ENCODE results near the gene STOML1.
A peak's percentile ranks its signal among the peaks of the same experiment; 100 is the strongest.
"Not testable (repeated sequence)": the region's sequence is repeated elsewhere in the genome, so short reads cannot be mapped to it uniquely, and the experiment has no call there.

Gene STOML1

DNA sequence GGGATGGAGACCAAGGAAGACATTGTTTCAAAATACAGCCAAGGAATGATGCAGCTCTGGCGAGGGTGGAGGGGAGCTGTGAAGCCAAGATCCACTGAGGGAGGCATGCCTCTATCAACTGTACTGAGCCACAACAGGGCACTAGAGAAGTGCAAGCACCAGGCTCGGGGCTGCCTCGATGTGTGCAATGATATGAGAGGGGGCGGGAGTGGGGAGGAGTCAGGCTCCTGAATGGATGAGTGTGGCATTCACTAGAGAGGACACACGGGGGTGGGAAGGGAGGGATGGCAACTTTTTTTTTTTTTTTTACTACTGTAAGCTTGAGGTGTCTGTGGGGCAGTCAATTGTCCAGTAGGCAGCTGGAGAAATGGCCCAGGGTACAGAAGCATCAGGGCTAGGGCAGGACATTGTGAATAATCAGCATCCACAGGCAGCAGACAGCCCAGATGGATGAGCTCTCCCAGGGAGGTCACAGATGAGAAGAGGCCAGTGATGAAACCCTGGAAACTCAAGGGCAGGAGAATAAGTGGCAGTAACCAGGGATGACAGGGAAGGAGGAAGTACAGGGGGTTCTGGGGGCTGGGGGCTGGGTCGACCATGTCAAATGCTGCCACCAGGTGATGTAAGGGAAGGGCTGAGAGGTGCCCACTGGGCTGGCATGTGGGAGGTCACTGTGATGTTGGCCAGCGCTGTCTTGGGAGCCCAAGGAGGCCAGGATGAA, 5.9 kb downstream of the STOML1 start:
- ATAC-seq (replicated peaks) (no peak), DNase-seq (no peak)
- peak overlapping the region; percentile 28 for H3K27ac Mint-ChIP-seq
- H3K27me3 Mint-ChIP-seq, result no peaks in the 10 kb centered on the region
- peaks cover 27 to 43% of the 10 kb centered on the region in 2 donors for H3K36me3 Mint-ChIP-seq
- no peak overlapping the region for H3K4me3 Mint-ChIP-seq
- peaks cover 61 to 88% of the 10 kb centered on the region in 2 donors for H3K4me1 Mint-ChIP-seq
- no peaks in the 10 kb centered on the region for H3K9me3 Mint-ChIP-seq

DNA sequence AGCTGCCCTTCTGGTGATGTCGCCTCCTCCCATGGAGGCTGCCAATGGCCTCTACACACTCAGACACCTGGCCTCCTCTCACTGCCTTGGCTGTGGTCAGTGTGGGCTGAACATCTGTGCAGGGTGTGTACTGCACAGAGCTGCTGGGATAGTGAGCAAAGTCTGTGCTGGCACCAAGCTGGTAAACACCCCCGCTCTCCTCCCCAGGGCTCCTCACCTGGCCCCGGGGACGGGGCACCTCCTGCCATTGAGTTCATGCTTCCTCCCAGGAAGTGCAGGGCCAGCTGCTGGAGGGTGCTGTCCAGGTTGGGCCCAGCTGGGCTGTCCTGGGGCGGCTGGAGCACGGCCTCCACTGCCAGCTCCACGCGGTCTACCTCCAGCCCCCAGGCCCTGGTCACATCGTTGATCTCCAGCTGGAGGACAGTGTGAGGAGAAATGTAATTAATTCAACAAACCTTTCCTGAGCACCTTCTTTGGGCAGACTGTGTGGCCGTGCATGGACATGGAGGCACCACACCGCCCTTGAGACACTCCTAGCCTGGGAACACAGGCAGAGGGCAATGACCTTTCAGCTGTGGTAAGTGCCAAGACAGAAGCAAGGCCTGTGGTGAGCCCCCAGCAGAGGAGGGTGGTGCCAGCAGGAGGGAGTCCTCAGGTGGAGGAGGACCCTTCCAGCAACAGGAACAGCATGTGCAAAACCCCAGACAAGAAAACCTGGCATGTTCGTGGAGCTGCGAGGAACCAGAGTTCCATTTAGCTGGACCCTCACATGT, 6.8 kb downstream of the STOML1 start:
- H3K27ac Mint-ChIP-seq, result no peak overlapping the region
- no peaks in the 10 kb centered on the region for H3K9me3 Mint-ChIP-seq
- DNase-seq, result no peak
- H3K4me1 Mint-ChIP-seq, result peaks cover 56 to 81% of the 10 kb centered on the region in 2 donors
- peak in 1 of 2 donors; percentile 56 for ATAC-seq (replicated peaks)
- peaks cover 27 to 43% of the 10 kb centered on the region in 2 donors for H3K36me3 Mint-ChIP-seq
- no peaks in the 10 kb centered on the region for H3K27me3 Mint-ChIP-seq
- peak overlapping the region in 1 of 2 donors; percentile 11 for H3K4me3 Mint-ChIP-seq

DNA sequence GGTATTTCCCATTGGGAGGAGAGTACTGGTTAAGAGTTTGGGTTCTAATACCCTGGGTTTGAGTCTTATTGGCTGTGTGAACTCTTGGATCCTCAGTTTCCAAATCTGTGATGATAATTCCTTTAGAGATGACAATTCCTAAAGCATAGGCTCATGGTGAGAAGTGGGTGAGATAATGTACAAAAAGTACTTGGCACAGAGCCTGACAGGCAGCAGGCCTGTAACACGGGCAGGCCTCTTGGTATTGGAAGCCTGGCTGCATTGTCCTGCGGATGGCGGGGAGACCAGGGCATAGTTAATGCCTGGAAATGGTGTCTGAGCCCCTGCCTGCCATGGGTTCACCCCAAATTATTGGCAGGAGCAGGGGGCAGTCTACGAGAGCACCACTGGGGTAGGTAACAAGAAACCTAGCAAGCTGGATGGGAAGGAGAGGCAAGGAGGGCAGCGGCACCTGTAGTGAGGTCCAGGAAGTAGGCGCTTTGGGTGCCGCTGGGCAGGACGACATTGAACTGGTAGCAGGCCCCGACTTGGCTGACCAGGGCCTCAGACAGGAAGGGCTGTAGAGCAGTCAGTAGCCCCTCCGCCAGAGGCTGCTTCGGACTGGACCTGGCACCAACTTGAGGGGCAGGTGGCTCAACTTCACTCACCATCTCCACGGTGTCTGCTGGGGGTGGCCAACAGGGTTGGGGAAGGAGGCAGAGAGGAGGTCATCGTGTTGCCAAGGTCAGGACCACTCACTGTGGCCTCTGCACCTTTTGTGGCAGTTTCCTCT, 7.7 kb downstream of the STOML1 start:
- H3K4me1 Mint-ChIP-seq, result peaks cover 56 to 80% of the 10 kb centered on the region in 2 donors
- DNase-seq, result no peak
- H3K9me3 Mint-ChIP-seq, result no peaks in the 10 kb centered on the region
- peak in 1 of 2 donors; percentile 3 for ATAC-seq (replicated peaks)
- H3K4me3 Mint-ChIP-seq, result peak overlapping the region in 1 of 2 donors; percentile 11
- H3K27ac Mint-ChIP-seq, result peak overlapping the region; percentile 42
- H3K36me3 Mint-ChIP-seq, result peaks cover 27 to 43% of the 10 kb centered on the region in 2 donors
- H3K27me3 Mint-ChIP-seq, result no peaks in the 10 kb centered on the region

GRCh38 chr15:73983773-73984172, 8.3 kb downstream of the STOML1 start:
- no peak overlapping the region for H3K4me3 Mint-ChIP-seq

DNA sequence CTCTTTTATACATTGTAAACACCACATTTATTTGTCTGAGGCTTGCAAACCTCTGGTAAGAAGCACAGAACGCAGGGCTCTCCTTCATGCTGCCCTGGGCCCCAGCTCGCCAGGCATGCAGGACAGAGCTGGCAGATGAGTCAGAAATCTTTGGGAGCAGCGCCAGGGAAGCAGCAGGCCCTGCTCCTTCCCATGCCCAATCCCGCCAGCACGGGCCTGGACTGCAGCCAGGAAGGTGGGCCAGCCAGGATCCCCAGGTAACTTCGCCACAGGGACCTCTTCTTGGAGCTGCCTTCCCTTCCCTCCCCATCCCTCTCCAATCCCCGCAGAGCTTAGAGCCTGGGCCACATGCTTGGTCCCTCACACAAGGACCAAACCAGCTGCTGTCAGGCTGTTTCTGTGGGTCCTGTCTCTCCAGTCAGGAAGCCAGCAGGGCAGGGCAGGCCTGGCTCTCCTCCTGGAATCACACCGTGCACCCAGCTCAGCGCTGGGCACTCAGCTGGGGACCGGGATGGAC, 8.8 kb downstream of the STOML1 start:
- ATAC-seq (replicated peaks) (no peak), DNase-seq (no peak)
- H3K4me3 Mint-ChIP-seq, result no peak overlapping the region
- no peak overlapping the region for H3K27ac Mint-ChIP-seq
- no peaks in the 10 kb centered on the region for H3K27me3 Mint-ChIP-seq
- H3K9me3 Mint-ChIP-seq, result no peaks in the 10 kb centered on the region
- H3K36me3 Mint-ChIP-seq, result peaks cover 22 to 43% of the 10 kb centered on the region in 2 donors
- H3K4me1 Mint-ChIP-seq, result peaks cover 53 to 68% of the 10 kb centered on the region in 2 donors

More at GRCh38 chr15:73983773-73984172, 8.3 kb downstream of the STOML1 start:
- H3K27ac Mint-ChIP-seq, result no peak overlapping the region
- H3K9me3 Mint-ChIP-seq, result no peaks in the 10 kb centered on the region
- no peak for DNase-seq
- no peaks in the 10 kb centered on the region for H3K27me3 Mint-ChIP-seq
- no peak for ATAC-seq (replicated peaks)
- H3K36me3 Mint-ChIP-seq, result peaks cover 27 to 43% of the 10 kb centered on the region in 2 donors
- H3K4me1 Mint-ChIP-seq, result peaks cover 54 to 73% of the 10 kb centered on the region in 2 donors

DNA sequence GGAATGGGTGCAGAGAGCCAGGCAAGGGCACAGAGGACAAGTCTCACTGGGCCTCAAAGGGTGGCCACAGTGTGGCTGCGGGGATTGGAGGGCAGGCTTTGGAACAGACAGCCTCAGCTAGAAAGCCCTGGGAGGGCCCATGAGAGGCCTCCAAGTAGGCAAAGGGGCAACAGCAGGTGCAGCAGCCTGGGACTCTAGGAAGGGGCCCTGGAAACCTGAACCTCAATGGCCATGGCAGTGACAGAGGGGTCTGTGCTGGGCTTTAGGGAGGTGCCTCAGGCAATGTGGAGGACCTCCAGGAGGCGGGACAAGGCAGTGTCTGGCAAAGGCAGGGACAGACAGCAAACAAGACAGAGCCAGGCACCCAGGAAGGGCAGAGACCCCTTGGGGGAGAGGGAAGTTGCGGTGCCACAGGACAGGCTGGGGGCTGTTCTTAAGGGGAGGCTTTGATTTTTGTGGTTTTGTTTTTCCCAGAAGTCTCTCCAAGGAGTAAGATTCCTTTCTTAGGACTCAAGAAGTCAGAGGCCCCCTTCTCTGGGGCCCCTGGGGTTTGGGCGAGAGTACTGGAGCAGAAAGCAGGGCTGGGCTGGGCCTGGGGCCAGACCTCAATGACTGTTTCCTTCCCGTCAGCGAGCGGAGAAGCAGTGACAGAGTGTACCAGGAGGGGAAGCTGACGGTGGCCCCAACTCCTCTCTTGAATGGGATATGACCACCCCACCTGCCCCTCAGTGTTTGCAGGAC, 9.7 kb downstream of the STOML1 start:
- Mint-ChIP-seq H3K9me3 (no peaks in the 10 kb centered on the region), H3K27me3 (no peaks in the 10 kb centered on the region), H3K4me1 (peaks cover 44 to 60% of the 10 kb centered on the region in 2 donors), H3K36me3 (peaks cover 20 to 36% of the 10 kb centered on the region in 2 donors), H3K27ac (peak overlapping the region; percentile 90), H3K4me3 (peak overlapping the region; percentile 52 to 57)
- DNase-seq, result no peak
- peak; percentile 80 to 86 for ATAC-seq (replicated peaks)

DNA sequence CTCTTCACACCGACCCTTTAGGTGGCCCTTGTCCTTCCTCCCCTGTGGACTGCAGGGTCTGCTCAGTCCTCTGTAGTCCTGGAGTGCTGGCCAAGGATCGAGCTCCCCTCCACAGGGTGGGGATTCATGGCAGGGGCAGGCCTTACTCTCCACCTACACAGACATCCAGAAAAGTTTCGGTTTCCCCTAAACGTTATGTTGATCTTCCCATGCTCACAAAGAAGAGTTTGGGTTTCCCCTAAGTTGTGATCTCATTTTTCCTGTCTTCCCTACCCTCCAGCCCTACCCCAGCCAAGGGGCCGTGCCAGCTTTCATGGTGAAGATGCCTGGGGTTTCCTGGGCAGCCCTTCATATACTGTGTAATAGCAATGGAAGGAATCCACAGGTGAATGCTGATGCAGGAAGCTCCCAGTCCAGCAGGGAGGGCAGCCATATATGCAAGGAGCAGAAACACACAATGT, 10.3 kb downstream of the STOML1 start:
- Mint-ChIP-seq H3K4me1 (peaks cover 38 to 53% of the 10 kb centered on the region in 2 donors), H3K36me3 (peaks cover 18 to 30% of the 10 kb centered on the region in 2 donors), H3K9me3 (no peaks in the 10 kb centered on the region), H3K27ac (peak overlapping the region; percentile 90), H3K27me3 (peaks cover 0 to under 1% of the 10 kb centered on the region in 2 donors), H3K4me3 (peak overlapping the region; percentile 52 to 57)
- ATAC-seq (replicated peaks) (peak in 1 of 2 donors; percentile 17), DNase-seq (no peak)

GRCh38 chr15:73979636-73980035, 12.5 kb downstream of the STOML1 start:
- peaks cover 12 to 22% of the 10 kb centered on the region in 2 donors for H3K27me3 Mint-ChIP-seq
- H3K4me3 Mint-ChIP-seq, result no peak overlapping the region
- H3K4me1 Mint-ChIP-seq, result peaks cover 23 to 46% of the 10 kb centered on the region in 2 donors
- ATAC-seq (replicated peaks) (no peak), DNase-seq (no peak)
- no peaks in the 10 kb centered on the region for H3K9me3 Mint-ChIP-seq
- no peak overlapping the region for H3K27ac Mint-ChIP-seq
- H3K36me3 Mint-ChIP-seq, result peaks cover 9 to 14% of the 10 kb centered on the region in 2 donors

- H3K4me1 Mint-ChIP-seq, result peaks cover 17 to 39% of the 10 kb centered on the region in 2 donors
- no peak overlapping the region for H3K4me3 Mint-ChIP-seq
- H3K9me3 Mint-ChIP-seq, result no peaks in the 10 kb centered on the region
- no peak for ATAC-seq (replicated peaks)
- peaks cover 19 to 29% of the 10 kb centered on the region in 2 donors for H3K27me3 Mint-ChIP-seq
- no peak overlapping the region for H3K27ac Mint-ChIP-seq
- peaks cover 3 to 6% of the 10 kb centered on the region in 2 donors for H3K36me3 Mint-ChIP-seq
- DNase-seq, result no peak
Measured at GRCh38 chr15:73978896-73979295, 13.2 kb downstream of the STOML1 start.

GRCh38 chr15:73975440-73976125, 16.5 kb downstream of the STOML1 start:
- not testable (repeated sequence) for H3K9me3 Mint-ChIP-seq, H3K27ac Mint-ChIP-seq, H3K36me3 Mint-ChIP-seq, DNase-seq
- Mint-ChIP-seq H3K27me3 (peaks cover 24 to 36% of the 10 kb centered on the region in 2 donors), H3K4me3 (peak overlapping the region in 1 of 2 donors; percentile 22), H3K4me1 (peaks cover 7 to 22% of the 10 kb centered on the region in 2 donors)
- peak; percentile 38 to 60 for ATAC-seq (replicated peaks)

DNA sequence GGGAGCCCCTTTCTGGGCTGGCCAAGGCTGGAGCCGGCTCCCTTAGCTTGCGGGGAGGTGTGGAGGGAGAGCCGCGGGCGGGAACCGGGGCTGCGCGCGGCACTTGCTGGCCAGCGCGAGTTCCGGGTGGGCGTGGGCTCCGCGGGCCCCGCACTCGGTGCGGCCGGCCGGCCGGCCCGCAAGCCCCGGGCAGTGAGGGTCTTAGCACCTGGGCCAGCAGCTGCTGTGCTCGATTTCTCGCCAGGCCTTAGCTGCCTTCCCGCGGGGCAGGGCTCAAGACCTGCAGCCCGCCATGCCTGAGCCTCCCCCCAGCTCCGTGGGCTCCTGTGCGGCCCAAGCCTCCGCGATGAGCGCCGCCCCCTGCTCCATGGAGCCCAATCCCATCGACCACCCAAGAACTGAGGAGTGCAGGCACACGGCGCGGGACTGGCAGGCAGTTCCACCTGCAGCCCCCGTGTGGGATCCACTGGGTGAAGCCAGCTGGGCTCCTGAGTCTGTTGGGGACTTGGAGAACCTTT, 18.4 kb downstream of the STOML1 start:
- H3K27me3 Mint-ChIP-seq, result peaks cover 24 to 36% of the 10 kb centered on the region in 2 donors
- H3K4me3 Mint-ChIP-seq; ATAC-seq (replicated peaks); H3K27ac Mint-ChIP-seq; H3K36me3 Mint-ChIP-seq; H3K9me3 Mint-ChIP-seq; DNase-seq: not testable (repeated sequence)
- peaks cover 7 to 22% of the 10 kb centered on the region in 2 donors for H3K4me1 Mint-ChIP-seq

DNA sequence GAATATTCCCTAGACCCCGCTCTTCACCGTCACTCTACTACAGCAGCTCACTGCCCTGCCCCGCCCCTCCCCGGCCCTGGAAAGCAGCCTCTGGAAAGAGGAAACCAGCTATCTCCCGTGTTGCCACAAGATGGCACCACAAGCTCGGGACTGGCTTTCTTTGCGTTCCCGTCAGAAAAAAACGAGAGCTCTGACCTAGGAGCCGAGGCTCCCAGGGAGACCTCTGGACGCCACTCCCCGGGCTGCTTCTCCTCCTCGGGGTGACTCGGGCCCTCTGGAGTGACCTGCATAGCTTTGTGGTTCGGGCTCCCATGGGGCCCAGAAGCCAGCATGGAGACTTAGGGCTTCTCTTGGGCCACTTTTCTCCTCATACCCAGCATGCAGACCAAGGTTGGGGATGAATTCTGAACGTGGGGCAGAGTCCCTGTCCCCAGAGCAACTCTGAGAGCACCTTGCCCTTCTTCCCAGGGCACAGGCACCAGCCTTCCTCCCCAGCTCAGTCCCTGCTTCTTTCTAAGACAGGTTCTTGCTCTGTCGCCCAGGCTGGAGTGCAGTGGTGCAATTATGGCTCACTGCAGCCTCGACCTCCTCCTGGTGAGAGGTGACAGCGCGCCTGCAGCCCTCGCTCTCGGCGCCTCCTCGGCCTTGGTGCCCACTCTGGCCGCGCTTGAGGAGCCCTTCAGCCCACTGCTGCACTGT, 19.0 kb downstream of the STOML1 start:
- peaks cover 7 to 22% of the 10 kb centered on the region in 2 donors for H3K4me1 Mint-ChIP-seq
- no peaks in the 10 kb centered on the region for H3K9me3 Mint-ChIP-seq
- DNase-seq (peak; percentile 69), ATAC-seq (replicated peaks) (peak; percentile 87 to 88)
- peaks cover 24 to 36% of the 10 kb centered on the region in 2 donors for H3K27me3 Mint-ChIP-seq
- peak overlapping the region in 1 of 2 donors; percentile 72 for H3K4me3 Mint-ChIP-seq
- H3K36me3 Mint-ChIP-seq, result peaks cover 0 to 4% of the 10 kb centered on the region in 2 donors
- H3K27ac Mint-ChIP-seq, result no peak overlapping the region

Data from stimulated activated naive B cell treated with anti-CD40 and anti-IgM and Interleukin-4, amounts not matched to agents 10 μg/mL and 1 μg/mL and 100 μg/mL, for 72 hours (primary cell).